ENCODE data around the gene DCAF11. TPM values are rescaled to one million over a fixed set of nuclear protein-coding genes. Genes with fewer than 3 reads are reported as not detected.

DCAF11 gene
- total and polyA plus RNA-seq, 2 donors (not counting 1 experiment from before 2014, with no cell fraction given), result 64.5 to 96.3 TPM

- Histone ChIP-seq H3K4me2 (replicated peaks; ENCODE audit: low read depth, low read length, poor library complexity, severe bottlenecking) (no peak overlapping the region), H4K20me1 (ENCODE audit: control insufficient read depth, insufficient read depth, low read length, poor library complexity, severe bottlenecking) (peaks cover 37% of the 10 kb centered on the region), H3K79me2 (ENCODE audit: control insufficient read depth, insufficient read depth, low read length) (peaks cover 63% of the 10 kb centered on the region), H3K4me3 (ENCODE audit: control extremely low read depth in 1 of 5, extremely low read depth in 1 of 5, insufficient read depth in 1 of 5, low read depth in 2 of 5, low read length in 4 of 5) (no peak overlapping the region), H3K27me3 (replicated peaks in 1 of 4; ENCODE audit: control extremely low read depth in 1 of 4, control insufficient read depth in 3 of 4, insufficient read depth in 4 of 4, low read length in 3 of 4) (no peaks in the 10 kb centered on the region), H2AFZ (ENCODE audit: insufficient read depth, low read depth, low read length, poor library complexity, severe bottlenecking) (no peak overlapping the region), H3K9me3 (ENCODE audit: control extremely low read depth in 1 of 3, control insufficient read depth in 2 of 3, insufficient read depth in 1 of 3, low read length in 2 of 3) (no peaks in the 10 kb centered on the region), H3K27ac (ENCODE audit: low read length in 2 of 2) (no peak overlapping the region), H3K9ac (ENCODE audit: low read length) (no peak overlapping the region), H3K36me3 (replicated peaks in 1 of 2; ENCODE audit: control extremely low read depth in 1 of 2, control insufficient read depth in 1 of 2, extremely low read depth in 1 of 2, insufficient read depth in 2 of 2, low read length in 1 of 2) (peaks cover 5 to 60% of the 10 kb centered on the region in 2 experiments), H3K4me1 (ENCODE audit: control insufficient read depth in 2 of 2, insufficient read depth in 2 of 2, low read length in 2 of 2) (peaks cover 9 to 18% of the 10 kb centered on the region in 2 donors)
- H3K4me1 Mint-ChIP-seq, result peaks cover 29% of the 10 kb centered on the region
- ATAC-seq (ENCODE audit: low read depth), result no peak
- H3K27ac Mint-ChIP-seq, result no peak overlapping the region
- H3K4me3 Mint-ChIP-seq, result no peak overlapping the region
- TF ChIP-seq EZH2 (IDR thresholded peaks at IDR 0.05; ENCODE audit: borderline replicate concordance, insufficient read depth, low read depth, low read length, poor library complexity, severe bottlenecking) (no peak), CTCF (IDR thresholded peaks at IDR 0.05) (no peak)
- DNase-seq, result no peak
- ChIA-PET CTCF (interaction anchor here (1.0 to 2.3 kb wide), 3 partner anchors 9 to 41 kb away, joined by 5 to 11 read pairs (median 6); partner anchors contain the start of genes EMC9 and IRF9), POLR2A (no interaction called here)
- no peaks in the 10 kb centered on the region for H3K27me3 Mint-ChIP-seq
- WGBS (ENCODE audit: insufficient coverage), result 96% methylated on average over 14 of the region's 16 CpGs
- intact Hi-C loops (cut with micrococcal nuclease), result no loop called here
- H3K9me3 Mint-ChIP-seq (ENCODE audit: insufficient read depth), result no peaks in the 10 kb centered on the region
Measured at GRCh38 chr14:24151404-24152080, 37.0 kb downstream of the DCAF11 start.

GRCh38 chr14:24155100-24155499, 40.5 kb downstream of the DCAF11 start:
- POLR2A ChIA-PET, result interaction anchor here (0.5 kb wide), 1 partner anchor 60 kb away, joined by 3 read pairs; no protein-coding TSS in a partner anchor
- Mint-ChIP-seq H3K27me3 (no peaks in the 10 kb centered on the region), H3K9me3 (ENCODE audit: insufficient read depth) (no peaks in the 10 kb centered on the region), H3K4me1 (peaks cover 4% of the 10 kb centered on the region), H3K4me3 (no peak overlapping the region), H3K27ac (no peak overlapping the region)
- Histone ChIP-seq H3K27me3 (replicated peaks in 1 of 4; ENCODE audit: control extremely low read depth in 1 of 4, control insufficient read depth in 3 of 4, insufficient read depth in 4 of 4, low read length in 3 of 4) (no peaks in the 10 kb centered on the region), H3K4me2 (replicated peaks; ENCODE audit: low read depth, low read length, poor library complexity, severe bottlenecking) (no peak overlapping the region), H3K4me1 (ENCODE audit: control insufficient read depth in 2 of 2, insufficient read depth in 2 of 2, low read length in 2 of 2) (peaks cover 0 to 3% of the 10 kb centered on the region in 2 donors), H3K9me3 (ENCODE audit: control extremely low read depth in 1 of 3, control insufficient read depth in 2 of 3, insufficient read depth in 1 of 3, low read length in 2 of 3) (no peaks in the 10 kb centered on the region), H3K27ac (ENCODE audit: low read length in 2 of 2) (no peak overlapping the region), H3K79me2 (ENCODE audit: control insufficient read depth, insufficient read depth, low read length) (peaks cover 38% of the 10 kb centered on the region), H3K4me3 (ENCODE audit: control extremely low read depth in 1 of 5, extremely low read depth in 1 of 5, insufficient read depth in 1 of 5, low read depth in 2 of 5, low read length in 4 of 5) (no peak overlapping the region), H3K36me3 (replicated peaks in 1 of 2; ENCODE audit: control extremely low read depth in 1 of 2, control insufficient read depth in 1 of 2, extremely low read depth in 1 of 2, insufficient read depth in 2 of 2, low read length in 1 of 2) (peaks cover 6 to 68% of the 10 kb centered on the region in 2 experiments), H2AFZ (ENCODE audit: insufficient read depth, low read depth, low read length, poor library complexity, severe bottlenecking) (no peak overlapping the region), H4K20me1 (ENCODE audit: control insufficient read depth, insufficient read depth, low read length, poor library complexity, severe bottlenecking) (peaks cover 17% of the 10 kb centered on the region), H3K9ac (ENCODE audit: low read length) (no peak overlapping the region)
- ATAC-seq (ENCODE audit: low read depth) (no peak), DNase-seq (no peak)
- TF ChIP-seq EZH2 (IDR thresholded peaks at IDR 0.05; ENCODE audit: borderline replicate concordance, insufficient read depth, low read depth, low read length, poor library complexity, severe bottlenecking), result no peak
- no peak for TF ChIP-seq CTCF (IDR thresholded peaks at IDR 0.05)
- CTCF ChIA-PET, result interaction anchor here (0.6 to 2.1 kb wide), 4 partner anchors 9 to 152 kb away, joined by 3 to 6 read pairs (median 4); partner anchors contain the start of gene CIDEB
- intact Hi-C loops (cut with micrococcal nuclease), result no loop called here
- WGBS (ENCODE audit: insufficient coverage), result 97% methylated on average over 9 of the region's 10 CpGs
